PC-9 (cell line): Measurements from ENCODE around the gene GSTA3. TPM values are rescaled to one million over a fixed set of nuclear protein-coding genes. Genes with fewer than 3 reads are reported as not detected.

Experiments used
- BruUV-seq: library from RNA; stranded (reverse); fragments of 400-500 nt; replicated peaks from 2 replicates; lab custom pipeline; 2021; lab: Mats Ljungman, UMichigan
- CTCF ChIA-PET: fragments of 300-600 bp; sonication (Branson Sonifier 250); formaldehyde crosslinking; loops from one replicate; lab custom pipeline; 2022; ENCODE audit warnings: antibody characterized with exemption; lab: Charles Lee
- POLR2A ChIA-PET: fragments of 300-600 bp; sonication (Branson Sonifier 250); formaldehyde crosslinking; loops from one replicate; lab custom pipeline; 2022; ENCODE audit warnings: antibody characterized with exemption; ENCODE audit not compliant: unreplicated experiment; lab: Charles Lee
- DNase-seq, 2 experiments: peaks; one replicate each; pipeline versions ENCODE4 v3.0.0 to v3.0.0-alpha.2; 2015 to 2022; ENCODE audit warnings: mixed read lengths in 1 of 2
- H2AFZ ChIP-seq: fragments of 200-600 bp; sonication (generic); 2 replicates; pipeline ENCODE4 v1.8.1; 2017; ENCODE audit warnings: antibody characterized with exemption
- H3F3A ChIP-seq: fragments of 200-600 bp; sonication (generic); 2 replicates; pipeline ENCODE4 v1.8.1; 2017; ENCODE audit warnings: antibody characterized with exemption, mild to moderate bottlenecking, low read depth; ENCODE audit not compliant: insufficient read depth
- H3K27ac ChIP-seq: fragments of 200-600 bp; sonication (generic); 2 replicates; pipeline ENCODE4 v1.6.1; 2016; ENCODE audit warnings: mixed run types
- H3K27me3 ChIP-seq: fragments of 200-600 bp; sonication (generic); 2 replicates; pipeline ENCODE4 v1.6.1; 2016; ENCODE audit warnings: low read depth, mixed run types; ENCODE audit not compliant: insufficient read depth
- H3K36me3 ChIP-seq: fragments of 200-600 bp; sonication (generic); 2 replicates; pipeline ENCODE4 v1.6.1; 2016; ENCODE audit warnings: low read depth, mixed run types
- H3K4me1 ChIP-seq: fragments of 200-600 bp; sonication (generic); replicated peaks from 2 replicates; pipeline ENCODE4 v1.6.1; 2016; ENCODE audit warnings: mixed run types; ENCODE audit not compliant: insufficient read depth
- H3K4me2 ChIP-seq: fragments of 200-600 bp; sonication (generic); 2 replicates; pipeline ENCODE4 v1.6.1; 2017; ENCODE audit warnings: mixed run types
- H3K4me3 ChIP-seq: fragments of 200-600 bp; sonication (generic); 2 replicates; pipeline ENCODE4 v1.6.1; 2016; ENCODE audit warnings: mixed run types
- H3K79me2 ChIP-seq: fragments of 200-600 bp; sonication (generic); 2 replicates; pipeline ENCODE4 v1.6.1; 2017; ENCODE audit warnings: low read depth, mixed run types
- H3K9me2 ChIP-seq: fragments of 200-600 bp; sonication (generic); 2 replicates; pipeline ENCODE4 v1.8.1; 2017; ENCODE audit warnings: mild to moderate bottlenecking; ENCODE audit not compliant: insufficient read depth
- H3K9me3 ChIP-seq: fragments of 200-600 bp; sonication (generic); 2 replicates; pipeline ENCODE4 v1.8.1; 2016; ENCODE audit warnings: low read depth; ENCODE audit not compliant: insufficient read depth
- H4K20me1 ChIP-seq: fragments of 200-600 bp; sonication (generic); 2 replicates; pipeline ENCODE4 v1.8.1; 2017; ENCODE audit not compliant: insufficient read depth
- CTCF ChIP-seq: fragments of 200-600 bp; sonication (generic); conservative IDR thresholded peaks from 2 replicates; pipeline ENCODE4 v1.6.1; 2017; ENCODE audit warnings: mixed run types, antibody characterized with exemption, mild to moderate bottlenecking, moderate library complexity
- EZH2 ChIP-seq: fragments of 200-600 bp; sonication (generic); IDR thresholded peaks from 2 replicates; pipeline ENCODE4 v1.8.0; 2017; ENCODE audit warnings: antibody characterized with exemption, low read depth
- intact Hi-C: fragments of 100-400 bp; cut with micrococcal nuclease; formaldehyde crosslinking; loops from one replicate; pipeline ENCODE4 v1.10.0; 2022; ENCODE audit not compliant: unreplicated experiment
- total RNA-seq: library from RNA; stranded (reverse); gene quantifications from 2 replicates; pipeline ENCODE4 v1.2.3, GENCODE V29; 2021

GSTA3 gene
- total RNA-seq, 1 experiment from 2014 or later = not detected

GRCh38 chr6:52931351-52931750, 21.9 kb upstream of the GSTA3 start:
- Histone ChIP-seq H3K4me1 (peaks cover 26% of the 10 kb centered on the region), H2AFZ (no peak overlapping the region), H3K9me2 (no peaks in the 10 kb centered on the region), H3K9me3 (peaks cover 12% of the 10 kb centered on the region; the same call in 1 of the 2 replicates), H3K4me3 (no peak overlapping the region), H3K4me2 (no peak overlapping the region), H4K20me1 (no peaks in the 10 kb centered on the region), H3K27me3 (no peaks in the 10 kb centered on the region), H3F3A (peaks cover 14% of the 10 kb centered on the region; the same call in 1 of the 2 replicates), H3K79me2 (no peaks in the 10 kb centered on the region), H3K36me3 (no peaks in the 10 kb centered on the region), H3K27ac (no peak overlapping the region)
- TF ChIP-seq CTCF (no peak), EZH2 (no peak)
- POLR2A ChIA-PET = interaction anchor here (0.6 kb wide), 1 partner anchor 63 kb away, joined by 3 read pairs; no protein-coding TSS in a partner anchor
- intact Hi-C loops = no loop called here
- BruUV-seq = no TSS peak
- CTCF ChIA-PET = no interaction called here
- DNase-seq = no peak

- ChIA-PET CTCF (no interaction called here), POLR2A (no interaction called here)
- Histone ChIP-seq H4K20me1 (no peaks in the 10 kb centered on the region), H3K27ac (peak overlapping the region; percentile 85), H3K27me3 (no peaks in the 10 kb centered on the region), H3F3A (peaks cover 14% of the 10 kb centered on the region; the same call in 1 of the 2 replicates), H2AFZ (0 out of 2 replicates have a peak overlapping the region, but pooled peaks have one; percentile 16), H3K9me2 (no peaks in the 10 kb centered on the region), H3K4me2 (peak overlapping the region; percentile 32), H3K9me3 (peaks cover 12% of the 10 kb centered on the region; the same call in 1 of the 2 replicates), H3K79me2 (no peaks in the 10 kb centered on the region), H3K4me1 (peaks cover 26% of the 10 kb centered on the region), H3K4me3 (no peak overlapping the region), H3K36me3 (no peaks in the 10 kb centered on the region)
- no peak for TF ChIP-seq CTCF
- no peak for TF ChIP-seq EZH2
- DNase-seq = peak; percentile 55 to 77
- intact Hi-C loops = no loop called here
- BruUV-seq = no TSS peak
These were observed 20.0 kb upstream of the GSTA3 start for GRCh38 chr6:52929321-52930164.

- Histone ChIP-seq H3K4me1 (peaks cover 26% of the 10 kb centered on the region), H3K9me3 (peaks cover 12% of the 10 kb centered on the region; the same call in 1 of the 2 replicates), H3K36me3 (no peaks in the 10 kb centered on the region), H3K9me2 (no peaks in the 10 kb centered on the region), H3F3A (peaks cover 14% of the 10 kb centered on the region; the same call in 1 of the 2 replicates), H3K4me3 (no peak overlapping the region), H3K27me3 (no peaks in the 10 kb centered on the region), H2AFZ (no peak overlapping the region), H3K79me2 (no peaks in the 10 kb centered on the region), H3K4me2 (no peak overlapping the region), H3K27ac (no peak overlapping the region), H4K20me1 (no peaks in the 10 kb centered on the region)
- TF ChIP-seq EZH2 (no peak), CTCF (no peak)
- ChIA-PET POLR2A (no interaction called here), CTCF (no interaction called here)
- intact Hi-C loops = no loop called here
- no peak for DNase-seq
- BruUV-seq = no TSS peak
These were observed 18.0 kb upstream of the GSTA3 start for GRCh38 chr6:52927451-52927850.
